AG04449 (cell line): Measurements from ENCODE around the gene SYT1.

Source experiments
- CTCF ChIA-PET: fragments of 350-600 bp; formaldehyde crosslinking; extraction: SDS; loops from one replicate; lab custom pipeline; 2021; ENCODE audit warnings: antibody characterized with exemption; lab: Yijun Ruan, JAX
- POLR2A ChIA-PET: fragments of 400-600, 350-600 bp; formaldehyde crosslinking; extraction: SDS; loops from one replicate; lab custom pipeline; 2020; ENCODE audit warnings: antibody characterized with exemption, inconsistent platforms; lab: Yijun Ruan, JAX
- DNase-seq: peaks from one replicate; pipeline ENCODE4 v3.0.0-alpha.2; 2010; ENCODE audit warnings: low read depth, low spot score
- H3K4me3 ChIP-seq: 2 replicates; pipeline ENCODE4 v1.5.1; 2011; ENCODE audit warnings: low read depth, mild to moderate bottlenecking, control low read depth, low read length
- CTCF ChIP-seq: IDR thresholded peaks from one replicate; pipeline ENCODE4 v1.5.1; 2011; ENCODE audit warnings: mild to moderate bottlenecking, moderate library complexity, low read length, control low read depth, inconsistent platforms; ENCODE audit not compliant: insufficient read depth; ENCODE audit errors: missing control alignments

SYT1 gene

GRCh38 chr12:79433465-79434072 lies 569.0 kb downstream of the SYT1 start:
- no peak for DNase-seq
- no peak overlapping the region for H3K4me3 ChIP-seq
- POLR2A ChIA-PET, result no interaction called here
- CTCF ChIA-PET, result interaction anchor here (1.2 kb wide), 1 partner anchor 14 kb away, joined by 3 read pairs; no protein-coding TSS in a partner anchor
- TF ChIP-seq CTCF, result no peak

DNA sequence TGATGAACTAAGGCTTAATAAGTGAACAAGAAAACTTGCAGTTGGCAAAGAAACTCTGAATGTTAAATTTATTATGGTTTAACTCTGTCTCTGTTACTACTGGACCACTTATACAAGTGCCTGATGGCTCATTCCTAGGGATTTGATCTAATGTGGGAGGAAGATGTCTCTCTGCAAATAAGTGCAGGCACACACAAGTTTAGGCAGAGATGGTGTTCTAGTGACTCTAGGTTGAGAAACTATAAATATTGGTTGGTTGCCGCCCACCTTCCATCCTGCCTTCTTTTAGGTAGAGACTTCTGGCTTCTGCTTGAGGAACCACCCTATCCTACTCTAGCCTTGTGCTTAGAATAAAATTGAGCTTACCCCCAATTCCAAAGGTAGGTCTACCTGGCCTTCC lies 570.0 kb downstream of the SYT1 start:
- no peak for TF ChIP-seq CTCF
- no peak for DNase-seq
- ChIA-PET POLR2A (no interaction called here), CTCF (interaction anchor here (1.0 to 1.2 kb wide), 2 partner anchors 15 to 27 kb away, joined by 3 to 4 read pairs; no protein-coding TSS in a partner anchor)
- H3K4me3 ChIP-seq, result no peak overlapping the region

DNA sequence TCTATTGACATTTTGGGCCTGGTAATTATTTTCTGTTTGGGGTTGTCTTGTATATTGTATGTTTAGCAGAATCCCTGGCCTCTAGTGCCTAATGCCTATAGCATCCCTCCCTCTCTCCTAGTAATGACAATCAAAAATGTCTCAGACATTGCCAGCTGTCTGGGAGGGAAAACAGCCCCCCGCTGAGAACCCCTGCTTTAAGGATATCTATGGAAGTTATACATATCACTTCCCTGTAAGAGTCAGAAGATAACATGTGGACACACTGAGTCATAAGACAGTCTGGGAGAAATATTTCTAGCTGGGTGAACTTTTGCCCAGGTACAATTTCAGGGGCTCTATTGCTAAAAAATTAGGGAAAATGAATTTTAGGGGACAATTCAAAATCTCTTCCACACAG lies 571.2 kb downstream of the SYT1 start:
- no peak for DNase-seq
- POLR2A ChIA-PET, result no interaction called here
- no peak for TF ChIP-seq CTCF
- H3K4me3 ChIP-seq, result no peak overlapping the region
- CTCF ChIA-PET, result interaction anchor here (0.7 to 1.8 kb wide), 3 partner anchors 14 to 28 kb away, joined by 3 to 4 read pairs (median 4); no protein-coding TSS in a partner anchor

DNA sequence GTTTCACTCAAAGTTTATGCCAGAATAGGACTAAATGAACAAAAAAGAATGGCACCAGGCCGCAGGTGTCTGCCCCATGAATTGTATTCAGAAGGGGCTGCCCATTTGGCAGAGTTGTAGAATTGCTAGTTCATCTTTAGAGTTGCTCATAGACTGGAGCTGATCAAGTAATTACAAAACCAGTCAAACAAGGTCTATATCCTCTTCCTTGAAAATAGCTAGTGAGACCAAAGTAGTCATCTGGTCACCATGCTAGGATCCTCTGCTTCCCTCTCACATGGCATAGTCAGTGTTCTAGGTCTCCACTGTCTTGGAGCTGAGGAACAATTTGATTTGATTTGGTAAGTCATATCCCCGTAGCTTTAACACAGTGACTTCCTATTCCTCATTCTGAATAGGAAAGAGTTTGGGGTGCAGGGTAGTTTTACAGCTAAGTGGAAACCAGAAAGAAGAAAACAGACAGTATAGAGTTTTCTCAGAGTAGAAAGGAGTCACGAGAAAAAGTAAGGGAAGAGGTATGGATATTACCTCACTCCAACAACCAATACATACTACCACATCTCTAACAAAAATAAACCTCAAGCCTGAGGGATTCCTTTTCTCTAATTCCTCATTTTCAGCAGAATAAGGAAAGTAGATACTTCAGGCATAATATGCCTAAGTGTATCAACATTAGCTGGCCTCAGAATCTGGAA lies 574.1 kb downstream of the SYT1 start:
- CTCF ChIA-PET, result interaction anchor here (0.9 to 1.0 kb wide), 2 partner anchors 9 to 11 kb away, joined by 4 read pairs; no protein-coding TSS in a partner anchor
- POLR2A ChIA-PET, result no interaction called here
- TF ChIP-seq CTCF, result no peak
- no peak overlapping the region for H3K4me3 ChIP-seq
- no peak for DNase-seq

DNA sequence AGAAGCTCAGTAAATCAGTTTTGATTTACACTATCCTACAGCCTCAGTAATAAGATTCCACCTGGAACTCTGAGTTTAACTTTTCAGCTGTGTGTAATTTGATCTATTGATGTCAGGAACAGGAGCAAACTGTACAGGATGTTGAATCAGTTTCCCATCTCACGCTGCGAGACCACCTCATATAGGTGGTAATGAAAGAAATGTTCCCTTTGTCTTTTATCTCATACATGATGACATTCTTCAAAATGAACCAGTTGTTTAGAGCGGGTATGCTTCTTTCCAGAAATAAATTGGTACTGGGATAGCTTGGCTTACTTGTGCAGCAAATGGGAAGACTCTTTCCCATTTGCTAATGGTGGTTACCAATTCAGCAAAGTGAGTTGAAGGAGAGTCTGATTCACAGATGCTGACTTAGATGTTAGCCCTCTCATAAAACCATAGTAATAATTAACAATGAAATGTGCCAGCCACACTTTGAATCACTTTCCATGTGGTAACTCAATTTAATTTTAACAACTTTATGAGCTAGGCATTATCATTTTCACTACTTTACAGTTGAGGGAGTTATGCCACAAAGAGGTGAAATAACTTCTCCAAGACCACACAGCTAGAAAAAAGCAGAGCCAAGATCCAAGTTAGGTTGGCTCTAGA lies 574.7 kb downstream of the SYT1 start:
- no peak overlapping the region for H3K4me3 ChIP-seq
- POLR2A ChIA-PET, result no interaction called here
- TF ChIP-seq CTCF, result no peak
- DNase-seq, result no peak
- CTCF ChIA-PET, result interaction anchor here (0.9 to 1.0 kb wide), 2 partner anchors 10 to 11 kb away, joined by 4 read pairs; no protein-coding TSS in a partner anchor

DNA sequence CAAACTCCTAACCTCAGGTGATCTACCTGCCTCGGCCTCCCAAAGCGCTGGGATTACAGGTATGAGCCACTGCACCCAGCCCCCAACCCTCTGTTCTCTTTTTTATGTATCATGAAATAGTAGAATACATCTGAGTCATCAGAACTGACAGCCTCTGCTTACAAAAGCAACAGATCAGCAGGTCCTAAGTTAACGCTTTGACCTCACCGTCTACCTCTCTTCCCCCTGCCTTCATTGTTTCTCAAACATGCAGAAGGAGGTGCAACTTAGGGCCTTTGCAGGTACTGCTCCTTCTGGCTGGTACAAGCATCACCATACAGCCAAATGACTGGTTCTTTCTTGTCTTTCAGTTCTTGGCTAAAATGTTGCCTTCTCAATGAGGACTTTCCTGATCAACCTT lies 577.0 kb downstream of the SYT1 start:
- H3K4me3 ChIP-seq, result no peak overlapping the region
- DNase-seq, result no peak
- TF ChIP-seq CTCF, result no peak
- ChIA-PET CTCF (no interaction called here), POLR2A (no interaction called here)
